ENCODE measurements around the gene GPD1. TPM values are rescaled to one million over a fixed set of nuclear protein-coding genes. Genes with fewer than 3 reads are reported as not detected.
"Not testable (repeated sequence)": the region's sequence is repeated elsewhere in the genome, so short reads cannot be mapped to it uniquely, and the experiment has no call there.

The GPD1 gene
- total RNA-seq, 1 experiment from 2014 or later: 8.0 TPM

DNA sequence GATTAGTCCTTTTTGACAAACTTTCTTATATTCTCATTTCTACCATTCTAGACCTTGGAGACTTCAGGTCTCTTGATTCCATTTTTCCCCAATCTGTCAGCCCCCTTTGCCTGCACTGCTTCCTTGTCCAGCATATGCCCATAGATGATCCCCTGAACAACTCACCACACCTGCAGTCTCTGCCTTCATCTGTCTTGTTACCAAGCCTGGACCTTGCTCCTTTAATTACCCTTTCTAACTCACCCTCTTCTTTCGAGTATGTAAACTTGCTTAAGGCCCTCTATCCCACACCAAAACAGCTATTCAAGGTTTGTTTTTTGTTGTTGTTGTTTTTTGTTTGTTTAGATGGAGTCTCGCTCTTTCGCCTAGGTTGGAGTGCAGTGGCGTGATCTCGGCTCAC is 17.8 kb downstream of the GPD1 start:
- DNase-seq (ENCODE audit: low spot score): no peak

DNA sequence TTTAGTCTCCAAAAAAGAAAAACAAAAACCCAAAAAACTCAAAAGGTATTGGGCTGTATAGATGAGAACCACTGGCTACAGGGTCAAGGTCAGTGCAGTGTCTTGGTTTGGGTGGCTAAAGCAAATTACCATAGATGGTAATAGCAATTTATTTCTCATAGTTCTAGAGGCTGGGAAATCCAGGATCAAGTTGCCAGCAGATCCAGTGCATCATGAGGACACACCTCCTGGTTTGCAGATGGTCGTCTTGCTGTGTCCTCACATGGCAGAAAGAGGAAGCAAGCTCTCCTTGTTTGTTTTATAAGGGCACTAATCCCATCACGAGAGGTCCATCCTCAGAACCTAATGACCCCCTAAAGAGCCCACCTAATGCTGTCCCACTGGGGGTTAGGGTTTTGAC is 19.4 kb downstream of the GPD1 start:
- DNase-seq (ENCODE audit: low spot score): no peak

DNA sequence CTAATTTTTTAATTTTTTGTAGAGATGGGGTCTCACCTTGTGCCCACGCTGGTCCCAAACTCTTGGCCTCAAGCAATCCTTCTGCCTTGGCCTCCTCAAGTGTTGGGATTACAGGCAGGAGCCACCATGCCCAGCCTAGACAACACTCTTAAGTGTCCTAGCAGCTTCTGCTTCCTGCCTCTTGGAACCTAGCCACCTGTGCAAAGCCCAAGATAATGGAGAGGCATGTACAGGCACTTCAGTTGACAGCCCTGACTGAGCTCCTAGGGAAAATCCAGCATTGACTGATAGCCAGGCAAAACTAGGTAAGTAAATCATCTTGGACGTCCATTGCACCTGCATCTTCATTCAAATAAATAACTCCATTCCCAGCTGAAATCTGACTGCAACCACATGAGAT is 23.7 kb downstream of the GPD1 start:
- DNase-seq (ENCODE audit: low spot score): no peak

DNA sequence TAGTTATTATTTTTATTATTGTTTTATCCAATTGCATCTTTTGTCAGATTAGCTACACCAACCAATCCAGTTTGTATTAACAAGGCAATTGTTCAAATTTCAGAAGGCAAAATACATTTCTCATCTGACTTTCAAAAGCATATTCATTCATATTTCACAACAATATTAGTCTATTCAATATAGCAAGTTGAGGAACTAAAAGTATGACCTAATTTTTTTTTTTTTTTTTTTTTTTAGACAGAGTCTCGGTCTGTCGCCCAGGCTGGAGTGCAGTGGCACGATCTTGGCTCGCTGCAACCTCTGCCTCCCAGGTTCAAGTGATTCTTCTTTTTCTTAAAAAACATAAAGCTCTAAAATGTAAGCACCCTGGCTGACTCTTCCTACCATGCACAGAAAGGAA is 25.5 kb downstream of the GPD1 start:
- DNase-seq (ENCODE audit: low spot score): no peak

DNA sequence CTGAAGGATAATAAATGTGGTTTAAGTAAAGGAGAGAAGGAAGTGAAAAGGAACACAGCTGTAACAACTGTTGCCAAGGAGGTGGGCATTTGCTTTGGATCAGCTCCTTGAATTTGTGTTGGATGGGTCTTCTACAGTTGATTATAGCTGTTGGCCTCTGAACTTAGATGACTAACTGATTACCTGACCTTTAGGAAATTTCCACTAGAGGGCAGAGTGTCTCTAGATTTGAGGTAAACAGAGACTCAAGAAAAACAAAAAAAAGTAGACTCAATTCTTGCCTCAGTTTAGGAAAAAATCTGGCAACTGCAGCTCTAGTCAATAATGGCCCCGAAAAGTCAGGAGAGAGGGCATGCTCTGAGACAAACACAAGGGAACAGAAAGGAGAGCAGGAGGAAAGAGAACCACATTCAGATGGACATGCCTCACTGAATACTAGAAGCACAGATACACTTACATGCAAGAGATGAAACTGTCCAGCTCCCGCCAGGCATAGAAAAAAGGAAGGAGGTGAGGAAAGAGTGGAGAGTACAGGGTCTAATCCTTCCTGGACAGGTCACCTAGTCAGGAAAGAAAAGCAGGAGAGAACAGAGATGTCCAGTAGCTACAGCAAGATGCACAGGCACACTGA is 28.8 kb downstream of the GPD1 start:
- DNase-seq (ENCODE audit: low spot score): peak; percentile 47

DNA sequence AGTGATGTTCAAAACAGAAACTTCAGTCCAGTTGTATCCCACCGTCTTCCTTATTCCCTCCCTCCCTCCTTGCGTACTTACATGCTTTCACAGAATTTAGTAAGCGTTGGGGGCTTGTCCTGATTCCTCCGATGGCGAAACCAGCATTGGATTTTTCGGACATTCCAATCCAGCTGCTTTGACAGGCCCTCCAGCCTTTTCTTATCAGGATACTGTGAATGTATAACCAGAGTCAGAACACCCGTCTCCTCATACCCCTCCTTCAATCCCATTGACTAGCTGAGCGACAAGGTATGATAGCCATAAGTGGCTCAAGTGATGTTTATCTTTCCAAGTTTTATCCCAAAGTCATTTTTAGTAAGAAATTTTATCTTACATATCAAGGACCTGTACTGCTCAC is 39.2 kb downstream of the GPD1 start:
- no peak for DNase-seq (ENCODE audit: low spot score)

DNA sequence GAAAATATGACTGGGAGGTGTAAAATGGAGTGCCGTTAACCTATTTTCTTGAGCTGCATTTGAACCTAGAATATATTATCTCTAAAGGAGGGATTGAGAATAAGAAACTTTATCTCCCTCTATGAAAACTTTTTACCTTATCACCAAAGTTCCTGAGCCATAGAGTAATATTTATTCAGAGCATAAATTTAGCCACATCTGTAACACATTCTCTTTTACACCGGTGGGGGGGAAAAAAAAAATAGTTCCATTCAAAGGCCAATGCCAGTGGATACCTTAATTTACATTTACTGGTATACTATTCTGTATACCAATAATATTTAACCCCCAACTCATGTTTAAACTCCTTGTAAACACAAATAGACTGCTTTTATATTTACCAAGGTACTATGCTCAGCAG is 41.6 kb downstream of the GPD1 start:
- no peak for DNase-seq (ENCODE audit: low spot score)

DNA sequence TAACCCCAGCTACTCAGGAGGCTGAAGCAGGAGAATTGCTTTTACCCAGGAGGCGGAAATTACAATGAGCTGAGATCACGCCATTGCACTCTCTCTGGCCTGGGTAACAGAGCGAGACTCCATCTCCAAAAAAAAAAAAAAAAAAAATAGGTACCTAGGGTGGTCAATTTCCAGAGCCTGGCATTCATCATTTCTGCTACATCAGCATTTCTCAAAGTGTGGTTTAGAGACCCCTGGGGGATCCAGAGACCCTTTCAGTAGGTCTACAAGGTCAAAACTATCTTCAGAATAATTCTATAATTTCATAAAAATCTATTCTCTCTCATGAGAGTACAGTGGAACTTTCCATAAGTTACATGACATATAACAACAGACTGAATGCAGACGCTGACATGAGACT is 43.5 kb downstream of the GPD1 start:
- no peak for DNase-seq (ENCODE audit: low spot score)

DNA sequence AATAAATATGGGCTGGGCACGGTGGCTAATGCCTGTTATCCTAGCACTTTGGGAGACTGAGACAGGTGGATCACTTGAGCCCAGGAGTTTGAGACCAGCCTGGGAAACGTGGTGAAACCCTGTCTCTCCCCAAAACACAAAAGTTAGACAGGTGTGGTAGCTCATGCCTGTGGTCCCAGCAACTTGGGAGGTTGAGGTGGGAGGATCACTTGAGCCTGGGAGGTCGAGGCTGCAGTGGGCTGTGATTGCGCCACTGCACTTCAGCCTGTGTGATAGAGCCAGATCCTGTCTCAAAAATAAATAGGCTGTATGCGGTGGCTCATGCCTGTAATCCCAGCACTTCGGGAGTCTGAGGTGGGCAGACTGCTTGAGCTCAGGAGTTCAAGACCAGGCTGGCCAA is 44.2 kb downstream of the GPD1 start:
- DNase-seq (ENCODE audit: low spot score): not testable (repeated sequence)

DNA sequence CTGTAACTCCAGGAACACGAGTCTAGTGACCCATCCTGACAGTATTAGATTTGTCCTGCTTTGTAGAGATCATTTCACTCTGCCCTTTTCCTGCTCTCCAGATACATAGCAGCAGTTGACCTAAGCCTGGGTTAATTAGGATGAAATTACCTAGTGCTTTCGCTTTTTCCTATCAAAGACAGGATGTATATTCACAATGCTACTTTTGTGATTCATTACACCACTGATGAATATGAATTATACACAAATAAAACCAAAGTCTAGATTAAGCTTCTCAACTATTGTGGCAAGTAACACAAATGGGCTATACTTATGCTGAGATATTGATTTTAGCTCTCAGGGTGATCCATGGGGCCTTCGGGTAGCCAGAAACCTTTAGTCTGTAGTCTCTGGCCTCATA is 45.5 kb downstream of the GPD1 start:
- DNase-seq (ENCODE audit: low spot score): no peak

DNA sequence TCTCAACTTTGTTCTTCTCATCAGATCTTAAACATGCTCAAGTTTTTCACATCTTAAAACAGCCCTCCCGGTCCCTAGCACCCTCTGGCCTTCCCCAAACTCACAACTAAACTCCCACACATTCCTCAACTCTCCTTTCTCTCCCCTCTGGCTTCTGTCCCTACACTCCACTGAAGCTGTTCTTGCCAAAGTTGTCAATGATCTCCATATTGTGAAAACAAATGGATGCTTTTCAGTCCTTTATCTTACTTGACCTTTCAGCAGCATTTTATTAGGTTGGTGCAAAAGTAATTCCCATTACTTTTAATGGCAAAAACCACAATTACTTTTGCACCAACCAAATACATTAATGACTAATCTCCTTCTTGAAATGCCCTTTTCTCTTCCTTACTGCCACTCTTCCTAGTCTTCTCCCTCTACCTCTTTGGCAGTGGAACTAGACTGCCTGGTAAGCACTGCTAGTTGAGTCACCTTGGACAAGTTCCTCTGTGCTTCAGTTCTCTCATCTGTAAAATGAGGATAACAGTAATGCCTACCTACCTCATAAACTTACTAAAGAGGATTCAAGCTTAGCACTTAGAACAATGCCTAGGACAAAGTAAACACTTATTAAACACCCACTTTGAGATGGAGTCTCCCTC is 47.4 kb downstream of the GPD1 start:
- DNase-seq (ENCODE audit: low spot score): no peak

DNA sequence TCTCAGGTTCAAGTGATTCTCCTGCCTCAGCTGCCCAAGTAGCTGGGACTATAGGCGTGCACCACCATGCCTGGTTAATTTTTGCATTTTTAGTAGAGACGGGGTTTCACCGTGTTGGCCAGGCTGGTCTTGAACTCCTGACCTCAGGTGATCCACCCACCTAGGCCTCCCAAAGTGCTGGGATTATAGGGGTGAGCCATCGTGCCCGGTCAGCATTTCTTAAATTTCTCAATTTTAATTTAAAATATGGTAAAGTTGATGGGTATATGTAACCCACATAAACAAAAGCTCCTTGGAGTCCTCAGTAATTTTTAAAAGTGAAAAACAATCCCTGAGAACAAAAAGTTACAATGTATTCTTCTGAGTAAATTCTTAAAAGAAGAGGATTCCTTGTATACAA is 51.1 kb downstream of the GPD1 start:
- DNase-seq (ENCODE audit: low spot score): not testable (repeated sequence)

DNA sequence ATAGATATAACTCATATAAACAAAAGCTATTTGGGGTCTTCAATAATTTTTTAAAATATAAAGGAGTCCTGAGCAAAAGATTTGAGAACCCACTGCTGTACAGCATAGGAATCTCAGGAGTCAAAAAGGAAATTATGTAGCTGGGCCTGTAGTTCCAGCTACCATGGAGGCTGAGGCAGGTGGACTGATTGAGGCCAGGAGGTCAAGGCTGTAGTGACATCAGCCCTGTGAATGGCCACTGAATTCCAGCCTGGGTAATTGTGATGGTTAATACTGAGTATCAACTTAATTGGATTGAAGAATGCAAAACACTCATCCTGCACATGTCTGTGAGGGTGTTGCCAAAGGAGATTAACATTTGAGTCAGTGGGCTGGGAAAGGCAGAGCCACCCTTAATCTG is 52.8 kb downstream of the GPD1 start:
- no peak for DNase-seq (ENCODE audit: low spot score)

DNA sequence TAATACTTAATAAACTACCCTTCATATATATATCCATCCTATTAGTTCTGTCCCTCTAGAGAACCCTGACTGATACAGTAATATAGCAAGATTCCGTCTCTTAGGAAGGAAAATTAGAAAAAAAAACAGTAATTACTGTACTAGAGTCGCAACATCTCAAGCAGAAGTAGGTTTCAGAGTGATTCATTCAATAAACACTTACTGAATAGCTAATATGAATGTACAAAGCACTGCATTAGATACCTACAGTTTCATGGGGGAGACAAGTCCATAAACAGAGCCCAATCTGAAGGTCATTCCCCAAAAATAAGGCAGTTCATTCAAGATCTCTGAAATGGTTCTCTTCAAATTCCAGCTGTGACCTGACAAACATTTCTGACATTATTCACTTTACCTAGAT is 53.5 kb downstream of the GPD1 start:
- DNase-seq (ENCODE audit: low spot score): no peak

DNA sequence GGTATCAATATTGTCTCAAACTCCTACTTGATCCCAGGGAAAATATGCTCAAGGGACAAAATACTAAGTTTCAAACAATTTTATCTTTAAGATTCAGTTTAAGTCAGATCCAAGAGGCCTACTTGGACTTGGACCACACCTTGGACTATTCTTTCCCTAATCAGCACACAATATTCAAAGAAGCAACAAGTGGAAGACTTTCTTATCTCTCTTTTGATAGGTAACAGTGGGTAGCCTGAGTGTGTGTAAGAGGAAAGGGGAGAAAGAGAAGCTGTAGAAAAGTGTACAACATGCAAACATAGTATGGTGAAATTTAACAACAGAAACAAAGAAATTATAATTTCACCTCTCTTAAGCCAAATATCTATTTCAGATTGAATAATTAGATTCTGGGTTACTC is 56.8 kb downstream of the GPD1 start:
- DNase-seq (ENCODE audit: low spot score): no peak

Other genes starting within 250 kb of the GPD1 start
- gene FAIM2, start 200.1 kb upstream of the GPD1 start, total RNA-seq (2014; rRNA removed; shearing (Covaris generic)): 0.58 and 0.63 TPM in 2 replicates
- 0.10 and 0.21 TPM in 2 replicates for gene AQP2, start 153.3 kb upstream of the GPD1 start, total RNA-seq (2014; rRNA removed; shearing (Covaris generic))
- 109 and 110 TPM in 2 replicates for gene AQP5, start 142.1 kb upstream of the GPD1 start, total RNA-seq (2014; rRNA removed; shearing (Covaris generic))
- gene AQP6, start 131.1 kb upstream of the GPD1 start, total RNA-seq (2014; rRNA removed; shearing (Covaris generic)): 1.8 and 2.0 TPM in 2 replicates
- gene RACGAP1, start 78.5 kb upstream of the GPD1 start, total RNA-seq (2014; rRNA removed; shearing (Covaris generic)): 51.6 and 55.9 TPM in 2 replicates
- gene ASIC1, start 46.4 kb upstream of the GPD1 start, total RNA-seq (2014; rRNA removed; shearing (Covaris generic)): 6.7 and 7.0 TPM in 2 replicates
- 74.8 and 90.4 TPM in 2 replicates for gene SMARCD1, start 18.7 kb upstream of the GPD1 start, total RNA-seq (2014; rRNA removed; shearing (Covaris generic))
- gene COX14, start 8.2 kb downstream of the GPD1 start, total RNA-seq (2014; rRNA removed; shearing (Covaris generic)): 85.6 and 98.6 TPM in 2 replicates
- gene CERS5, start 63.4 kb downstream of the GPD1 start, total RNA-seq (2014; rRNA removed; shearing (Covaris generic)): 13.9 and 20.5 TPM in 2 replicates
- gene LIMA1, start 179.5 kb downstream of the GPD1 start, total RNA-seq (2014; rRNA removed; shearing (Covaris generic)): 81.4 and 91.1 TPM in 2 replicates

All from HT-29 (cell line).